HEK293T (cell line): ENCODE data around the gene VPS18.

Experiments used
- CTCF ChIA-PET: fragments of 350-600 bp; formaldehyde crosslinking; extraction: SDS; loops from one replicate; lab custom pipeline; 2021; ENCODE audit warnings: antibody characterized with exemption, inconsistent platforms; lab: Yijun Ruan, JAX
- POLR2A ChIA-PET: fragments of 350-600 bp; formaldehyde crosslinking; extraction: SDS; loops from one replicate; lab custom pipeline; 2020; ENCODE audit warnings: antibody characterized with exemption, inconsistent platforms; lab: Yijun Ruan, JAX
- DNase-seq: peaks from one replicate; pipeline ENCODE4 v3.0.0; 2012; ENCODE audit warnings: mixed read lengths; ENCODE audit errors: extremely low spot score
- ARNT ChIP-seq: fragments of 450-650 bp; IDR thresholded peaks from 2 replicates; pipeline ENCODE4 v1.6.1; 2017; ENCODE audit warnings: mild to moderate bottlenecking
- BHLHE40 ChIP-seq: fragments of 450-650 bp; IDR thresholded peaks from 2 replicates; pipeline ENCODE4 v1.6.1; 2016; ENCODE audit warnings: mild to moderate bottlenecking, moderate library complexity, borderline replicate concordance
- CTBP1 ChIP-seq: fragments of 450-650 bp; IDR thresholded peaks from 2 replicates; pipeline ENCODE4 v1.6.1; 2016; ENCODE audit warnings: borderline replicate concordance
- ELF4 ChIP-seq: fragments of 450-650 bp; IDR thresholded peaks from 2 replicates; pipeline ENCODE4 v1.6.1; 2017; ENCODE audit warnings: antibody characterized with exemption
- FOXA1 ChIP-seq: fragments of 450-650 bp; IDR thresholded peaks from 2 replicates; pipeline ENCODE4 v1.6.1; 2016; ENCODE audit warnings: mild to moderate bottlenecking
- FOXK2 ChIP-seq: fragments of 450-650 bp; IDR thresholded peaks from 2 replicates; pipeline ENCODE4 v1.6.1; 2016; ENCODE audit warnings: mild to moderate bottlenecking
- FOXM1 ChIP-seq: fragments of 450-650 bp; IDR thresholded peaks from 2 replicates; pipeline ENCODE4 v1.6.1; 2017; ENCODE audit warnings: mild to moderate bottlenecking, borderline replicate concordance
- HDGF ChIP-seq: fragments of 450-650 bp; IDR thresholded peaks from 2 replicates; pipeline ENCODE4 v1.6.1; 2017; ENCODE audit warnings: antibody characterized with exemption, borderline replicate concordance
- L3MBTL2 ChIP-seq: fragments of 450-650 bp; conservative IDR thresholded peaks from 2 replicates; pipeline ENCODE4 v1.6.1; 2016; ENCODE audit warnings: mild to moderate bottlenecking
- LEF1 ChIP-seq: fragments of 450-650 bp; IDR thresholded peaks from 2 replicates; pipeline ENCODE4 v1.6.1; 2017; ENCODE audit warnings: mild to moderate bottlenecking, borderline replicate concordance
- NFRKB ChIP-seq: fragments of 450-650 bp; IDR thresholded peaks from 2 replicates; pipeline ENCODE4 v1.6.1; 2016; ENCODE audit warnings: mild to moderate bottlenecking, moderate library complexity
- PKNOX1 ChIP-seq: fragments of 450-650 bp; IDR thresholded peaks from 2 replicates; pipeline ENCODE4 v1.6.1; 2016
- SP1 ChIP-seq: fragments of 450-650 bp; IDR thresholded peaks from 2 replicates; pipeline ENCODE4 v1.6.1; 2017
- SUZ12 ChIP-seq: fragments of 450-650 bp; IDR thresholded peaks from 2 replicates; pipeline ENCODE4 v1.6.1; 2016; ENCODE audit warnings: mild to moderate bottlenecking
- TARDBP ChIP-seq: fragments of 450-650 bp; IDR thresholded peaks from 2 replicates; pipeline ENCODE4 v1.6.1; 2016
- ZNF384 ChIP-seq: fragments of 450-650 bp; IDR thresholded peaks from 2 replicates; pipeline ENCODE4 v1.6.1; 2016

Gene VPS18

GRCh38 chr15:40948706-40949473, 54.6 kb downstream of the VPS18 start:
- DNase-seq = no peak
- TF ChIP-seq LEF1 = no peak
- ChIA-PET CTCF (interaction anchor here (0.8 kb wide), 1 partner anchor 9 kb away, joined by 3 read pairs; no protein-coding TSS in a partner anchor), POLR2A (interaction anchor here (0.6 to 1.0 kb wide), 3 partner anchors 20 to 533 kb away, joined by 3 to 5 read pairs (median 3); no protein-coding TSS in a partner anchor)

- no peak for TF ChIP-seq SP1
- TF ChIP-seq LEF1 = no peak
- no peak for TF ChIP-seq FOXA1
- no peak for TF ChIP-seq NFRKB
- no peak for TF ChIP-seq PKNOX1
- no peak for TF ChIP-seq L3MBTL2
- no peak for TF ChIP-seq CTBP1
- no peak for TF ChIP-seq FOXM1
- TF ChIP-seq ELF4 = no peak
- no peak for TF ChIP-seq HDGF
- TF ChIP-seq BHLHE40 = no peak
- TF ChIP-seq FOXK2 = no peak
- no peak for TF ChIP-seq ARNT
- no peak for TF ChIP-seq ZNF384
- TF ChIP-seq SUZ12 = no peak
- ChIA-PET POLR2A (interaction anchor here (1.0 kb wide), 1 partner anchor 19 kb away, joined by 3 read pairs; no protein-coding TSS in a partner anchor), CTCF (no interaction called here)
- DNase-seq = no peak
Measured at GRCh38 chr15:40949756-40950207, 55.5 kb downstream of the VPS18 start.

- no peak for TF ChIP-seq FOXA1
- no peak for TF ChIP-seq PKNOX1
- no peak for TF ChIP-seq CTBP1
- DNase-seq = no peak
- ChIA-PET CTCF (interaction anchor here (1.0 to 1.8 kb wide), 3 partner anchors 9 to 331 kb away, joined by 3 to 5 read pairs (median 5); no protein-coding TSS in a partner anchor), POLR2A (interaction anchor here (1.2 to 9.1 kb wide), 11 partner anchors 10 to 165 kb away, joined by 3 to 146 read pairs (median 11); partner anchors contain the start of gene INO80)
Measured at GRCh38 chr15:40951764-40952163, 57.5 kb downstream of the VPS18 start.

GRCh38 chr15:40952301-40952900, 58.2 kb downstream of the VPS18 start:
- POLR2A ChIA-PET = interaction anchor here (1.0 to 9.1 kb wide), 24 partner anchors 10 to 381 kb away, joined by 3 to 146 read pairs (median 8); partner anchors contain the start of genes CHP1, DLL4, INO80 and NUSAP1
- CTCF ChIA-PET = interaction anchor here (1.3 to 1.8 kb wide), 3 partner anchors 10 to 22 kb away, joined by 5 to 7 read pairs (median 5); no protein-coding TSS in a partner anchor
- TF ChIP-seq PKNOX1 (no peak), L3MBTL2 (no peak; the same call in 1 of the 2 replicates), CTBP1 (no peak), HDGF (no peak), FOXK2 (no peak), FOXA1 (no peak), BHLHE40 (no peak), ZNF384 (no peak), FOXM1 (no peak), ELF4 (no peak), TARDBP (no peak), LEF1 (no peak), NFRKB (no peak), ARNT (no peak), SP1 (no peak), SUZ12 (no peak)
- no peak for DNase-seq

GRCh38 chr15:40952901-40953712, 58.9 kb downstream of the VPS18 start, which contains the start of gene CHAC1:
TSS of gene CHAC1 (plus strand) at chr15:40953471. CDS start at chr15:40953584, 113 bp downstream.
- ChIA-PET CTCF (interaction anchor here (1.2 to 1.5 kb wide), 2 partner anchors 11 to 23 kb away, joined by 3 to 7 read pairs; no protein-coding TSS in a partner anchor), POLR2A (interaction anchor here (0.6 to 9.1 kb wide), 41 partner anchors 11 to 825 kb away, joined by 3 to 146 read pairs (median 4); partner anchors contain the start of genes CHP1, DLL4, INO80 and NUSAP1)
- TF ChIP-seq L3MBTL2 (peak; percentile 66), CTBP1 (no peak), SP1 (no peak), PKNOX1 (peak; percentile 63)
- peak; percentile 94 for DNase-seq
